Aorta (tissue), 5 donors: ENCODE data around the gene SNX9. TPM values are rescaled to one million over a fixed set of nuclear protein-coding genes. Genes with fewer than 3 reads are reported as not detected.
A peak's percentile ranks its signal among the peaks of the same experiment; 100 is the strongest.
"Not testable (repeated sequence)": the region's sequence is repeated elsewhere in the genome, so short reads cannot be mapped to it uniquely, and the experiment has no call there.

Source experiments
- ATAC-seq: fragments of 200-7000 bp; cut with Tn5 transposase; one replicate; pipeline ENCODE4 v1.9.1; 2022; ENCODE audit warnings: moderate library complexity; ENCODE audit not compliant: low FRiP score
- DNase-seq, 2 donors: peaks; one replicate each; pipeline ENCODE4 v3.0.0-alpha.2; 2020
- H3K27ac ChIP-seq, 2 donors: one replicate each; pipeline ENCODE4 v1.5.1; 2013; ENCODE audit warnings: low read length in 2 of 2, mild to moderate bottlenecking in 2 of 2, moderate library complexity in 2 of 2, control low read depth in 1 of 2, inconsistent platforms in 1 of 2, low read depth in 1 of 2
- H3K27me3 ChIP-seq, 2 donors: one replicate each; pipeline ENCODE4 v1.6.1; 2013; ENCODE audit warnings: control low read depth in 1 of 2, low read length in 1 of 2, mild to moderate bottlenecking in 1 of 2, moderate library complexity in 1 of 2; ENCODE audit not compliant: insufficient read depth in 2 of 2, control insufficient read depth in 1 of 2
- H3K36me3 ChIP-seq, 2 donors: one replicate each; pipeline ENCODE4 v1.6.1; 2013; ENCODE audit warnings: control low read depth in 1 of 2, low read length in 1 of 2, mild to moderate bottlenecking in 1 of 2; ENCODE audit not compliant: insufficient read depth in 2 of 2, control insufficient read depth in 1 of 2
- H3K4me1 ChIP-seq, 2 donors: one replicate each; pipeline ENCODE4 v1.6.1; 2013; ENCODE audit warnings: low read length in 2 of 2, control low read depth in 1 of 2, mild to moderate bottlenecking in 1 of 2, moderate library complexity in 1 of 2; ENCODE audit not compliant: insufficient read depth in 2 of 2, control insufficient read depth in 1 of 2
- H3K4me3 ChIP-seq, 2 donors: one replicate each; pipeline ENCODE4 v1.5.1; 2013; ENCODE audit warnings: low read length in 2 of 2, control low read depth in 1 of 2, mild to moderate bottlenecking in 1 of 2
- H3K9me3 ChIP-seq: one replicate; pipeline ENCODE4 v1.6.1; 2013; ENCODE audit warnings: mild to moderate bottlenecking, low read length; ENCODE audit not compliant: control insufficient read depth
- WGBS, 2 donors: extraction: QIAGEN DNeasy Blood & Tissue Kit; methylation state at CpG; one replicate each; pipeline ENCODE4 v1.1.7; 2013; 5-methylcytosine and 5-hydroxymethylcytosine counted together
- intact Hi-C, 2 donors: fragments of 100-400 bp; cut with DNase I; formaldehyde crosslinking; loops; one replicate each; pipeline versions ENCODE4 v1.14.2 to v1.15.0; 2022
- polyA plus RNA-seq, 2 donors: library from polyadenylated mRNA; stranded (reverse); fragments of 200-250 nt; gene quantifications; one replicate each; pipeline ENCODE4 v1.2.3, GENCODE V29; 2013
- total RNA-seq, 2 donors: library from RNA; stranded (reverse); fragmentation: NEBNext Ultra II Directional; extraction: Animal tissue kit (Norgen Biotek cat#: 25700); gene quantifications; one replicate each; pipeline ENCODE4 v1.2.1, GENCODE V29; 2021
- donor health status: healthy with polysubstance abuse.
- donor health status: Bipolar disorder and iron deficiency.
- donor health status: DM: no; HTN: no; CAD: no.
- donor health status: DM: no; HTN: no; CAD: no.
- donor health status: DM: yes; HTN: yes; CAD: no.

The SNX9 gene
- total and polyA plus RNA-seq, 4 donors = 50.6 to 95.5 (median 82.1) TPM

- H3K4me1 ChIP-seq = peaks cover 4 to 11% of the 10 kb centered on the region in 2 donors
- 62 to 68% methylated on average over 6 of the region's 6 CpGs for WGBS, 2 donors
These were observed 11.5 kb downstream of the SNX9 start for GRCh38 chr6:157834549-157834948.

GRCh38 chr6:157838718-157839430 lies 15.8 kb downstream of the SNX9 start:
- no peak for ATAC-seq
- no peaks in the 10 kb centered on the region for H3K36me3 ChIP-seq
- H3K27ac ChIP-seq = no peak overlapping the region
- no peak for DNase-seq
- H3K4me1 ChIP-seq = peaks cover 4 to 14% of the 10 kb centered on the region in 2 donors
- WGBS, 2 donors = 46 to 47% methylated on average over 5 of the region's 5 CpGs
- H3K27me3 ChIP-seq = no peaks in the 10 kb centered on the region
- no peaks in the 10 kb centered on the region for H3K9me3 ChIP-seq
- no peak overlapping the region for H3K4me3 ChIP-seq
- intact Hi-C loops = no loop called here

More at GRCh38 chr6:157834549-157834948, 11.5 kb downstream of the SNX9 start:
- DNase-seq (no peak), ATAC-seq (no peak)
- H3K9me3 ChIP-seq = no peaks in the 10 kb centered on the region
- H3K27ac ChIP-seq = no peak overlapping the region
- H3K36me3 ChIP-seq = no peaks in the 10 kb centered on the region
- H3K27me3 ChIP-seq = no peaks in the 10 kb centered on the region
- intact Hi-C loops = no loop called here
- no peak overlapping the region for H3K4me3 ChIP-seq

- intact Hi-C loops = no loop called here
- H3K4me1 ChIP-seq = peaks cover 4 to 14% of the 10 kb centered on the region in 2 donors
- WGBS, 2 donors = 94 to 98% methylated on average over 5 of the region's 5 CpGs
These were observed 16.6 kb downstream of the SNX9 start for GRCh38 chr6:157839606-157840005.

GRCh38 chr6:157840261-157840660 lies 17.2 kb downstream of the SNX9 start:
- ATAC-seq = no peak
- no peaks in the 10 kb centered on the region for H3K27me3 ChIP-seq
- DNase-seq = no peak
- H3K36me3 ChIP-seq = no peaks in the 10 kb centered on the region
- no peak overlapping the region for H3K4me3 ChIP-seq
- 65 to 73% methylated on average over 2 of the region's 2 CpGs for WGBS, 2 donors
- H3K27ac ChIP-seq = no peak overlapping the region
- H3K4me1 ChIP-seq = peaks cover 4 to 14% of the 10 kb centered on the region in 2 donors
- H3K9me3 ChIP-seq = no peaks in the 10 kb centered on the region
- intact Hi-C loops = no loop called here

More at GRCh38 chr6:157839606-157840005, 16.6 kb downstream of the SNX9 start:
- Histone ChIP-seq H3K27me3 (no peaks in the 10 kb centered on the region), H3K36me3 (no peaks in the 10 kb centered on the region), H3K9me3 (no peaks in the 10 kb centered on the region), H3K4me3 (no peak overlapping the region), H3K27ac (no peak overlapping the region)
- DNase-seq = no peak
- peak; percentile 24 for ATAC-seq

- Histone ChIP-seq H3K4me1 (peaks cover 6 to 14% of the 10 kb centered on the region in 2 donors), H3K9me3 (no peaks in the 10 kb centered on the region), H3K36me3 (no peaks in the 10 kb centered on the region), H3K4me3 (no peak overlapping the region), H3K27ac (no peak overlapping the region), H3K27me3 (no peaks in the 10 kb centered on the region)
- no peak for ATAC-seq
- no peak for DNase-seq
- 62 to 70% methylated on average over 6 of the region's 6 CpGs for WGBS, 2 donors
- intact Hi-C loops = no loop called here
These were observed 17.7 kb downstream of the SNX9 start for GRCh38 chr6:157840776-157841175.

GRCh38 chr6:157841211-157841840 lies 18.3 kb downstream of the SNX9 start:
- no peak overlapping the region for H3K27ac ChIP-seq
- H3K9me3 ChIP-seq = no peaks in the 10 kb centered on the region
- DNase-seq = no peak
- no peaks in the 10 kb centered on the region for H3K36me3 ChIP-seq
- intact Hi-C loops = no loop called here
- H3K27me3 ChIP-seq = no peaks in the 10 kb centered on the region
- peak; percentile 56 for ATAC-seq
- 37 to 48% methylated on average over 2 of the region's 2 CpGs for WGBS, 2 donors
- H3K4me3 ChIP-seq = no peak overlapping the region
- peaks cover 6 to 14% of the 10 kb centered on the region in 2 donors for H3K4me1 ChIP-seq

GRCh38 chr6:157842212-157842611 lies 19.2 kb downstream of the SNX9 start:
- peaks cover 4 to 14% of the 10 kb centered on the region in 2 donors for H3K4me1 ChIP-seq
- no peaks in the 10 kb centered on the region for H3K9me3 ChIP-seq
- H3K36me3 ChIP-seq = no peaks in the 10 kb centered on the region
- intact Hi-C loops = no loop called here
- ATAC-seq (no peak), DNase-seq (no peak)
- no peaks in the 10 kb centered on the region for H3K27me3 ChIP-seq
- H3K4me3 ChIP-seq = no peak overlapping the region
- no peak overlapping the region for H3K27ac ChIP-seq
- WGBS, 2 donors = 96% methylated on average over 4 of the region's 4 CpGs

GRCh38 chr6:157844196-157844595 lies 21.1 kb downstream of the SNX9 start:
- H3K36me3 ChIP-seq, H3K9me3 ChIP-seq, ATAC-seq, DNase-seq, H3K27me3 ChIP-seq, H3K27ac ChIP-seq, H3K4me3 ChIP-seq, intact Hi-C loops: not testable (repeated sequence)
- WGBS, 2 donors = 93 to 96% methylated on average over 3 of the region's 3 CpGs
- peaks cover 7 to 10% of the 10 kb centered on the region in 2 donors for H3K4me1 ChIP-seq
